IMR-90 (cell line): ENCODE measurements around the gene HLA-DPA1. TPM values are rescaled to one million over a fixed set of nuclear protein-coding genes. Genes with fewer than 3 reads are reported as not detected.

ENCODE experiments used
- ATAC-seq: fragments of 200-7000 bp; cut with Tn5 transposase; 2 replicates; pipeline ENCODE4 v1.9.1; 2020; ENCODE audit warnings: low read depth, mild to moderate bottlenecking, moderate library complexity
- BruUV-seq: library from RNA; stranded (reverse); fragments of 400-500 nt; replicated peaks from 2 replicates; lab custom pipeline; 2021; lab: Mats Ljungman, UMichigan
- CTCF ChIA-PET: fragments of 300-600 bp; formaldehyde crosslinking; extraction: SDS; loops from one replicate; lab custom pipeline; 2021; ENCODE audit warnings: antibody characterized with exemption; lab: Yijun Ruan, JAX
- POLR2A ChIA-PET: fragments of 300-600 bp; sonication (Branson Sonifier 250); formaldehyde crosslinking; loops from one replicate; lab custom pipeline; 2022; ENCODE audit warnings: antibody characterized with exemption; ENCODE audit not compliant: unreplicated experiment; lab: Charles Lee
- DNase-seq: peaks from one replicate; pipeline ENCODE4 v3.0.0; 2013
- H2AFZ ChIP-seq: replicated peaks from 2 replicates; pipeline ENCODE3; 2013; ENCODE audit warnings: low read length, mild to moderate bottlenecking; ENCODE audit not compliant: poor library complexity
- H2AK5ac ChIP-seq: 2 replicates; pipeline ENCODE4 v1.6.1; 2013; ENCODE audit warnings: low read depth, low read length, inconsistent platforms
- H2AK9ac ChIP-seq: replicated peaks from 2 replicates; pipeline ENCODE3; 2013; ENCODE audit warnings: mild to moderate bottlenecking, low read depth, low read length, moderate library complexity; ENCODE audit not compliant: poor library complexity
- H2BK120ac ChIP-seq: 2 replicates; pipeline ENCODE4 v1.6.1; 2013; ENCODE audit warnings: low read depth, low read length, inconsistent platforms
- H2BK15ac ChIP-seq: 3 replicates; pipeline ENCODE4 v1.6.1; 2013; ENCODE audit warnings: low read depth, low read length, inconsistent platforms
- H2BK20ac ChIP-seq: 2 replicates; pipeline ENCODE4 v1.6.1; 2013; ENCODE audit warnings: low read depth, mild to moderate bottlenecking, inconsistent platforms, low read length, moderate library complexity
- H2BK5ac ChIP-seq: 2 replicates; pipeline ENCODE4 v1.6.1; 2013; ENCODE audit warnings: mild to moderate bottlenecking, low read depth, low read length, inconsistent platforms; ENCODE audit not compliant: poor library complexity, severe bottlenecking
- H3K14ac ChIP-seq: replicated peaks from 2 replicates; pipeline ENCODE4 v1.6.1; 2013; ENCODE audit warnings: low read depth, low read length, inconsistent platforms
- H3K18ac ChIP-seq: 2 replicates; pipeline ENCODE4 v1.6.1; 2013; ENCODE audit warnings: low read depth, low read length, control low read depth
- H3K23ac ChIP-seq: 2 replicates; pipeline ENCODE4 v1.6.1; 2013; ENCODE audit warnings: low read depth, low read length, inconsistent platforms
- H3K27ac ChIP-seq: 2 replicates; pipeline ENCODE4 v1.5.1; 2013; ENCODE audit warnings: mild to moderate bottlenecking, control low read depth, low read length; ENCODE audit not compliant: insufficient read depth
- H3K27me3 ChIP-seq: 2 replicates; pipeline ENCODE4 v1.6.1; 2013; ENCODE audit warnings: low read length; ENCODE audit not compliant: control insufficient read depth, insufficient read depth
- H3K36me3 ChIP-seq: 2 replicates; pipeline ENCODE4 v1.6.1; 2013; ENCODE audit warnings: low read length, mixed read lengths; ENCODE audit not compliant: control insufficient read depth, insufficient read depth
- H3K4ac ChIP-seq: 2 replicates; pipeline ENCODE4 v1.6.1; 2013; ENCODE audit warnings: low read depth, low read length, inconsistent platforms
- H3K4me1 ChIP-seq: 2 replicates; pipeline ENCODE4 v1.6.1; 2013; ENCODE audit warnings: low read length, mixed read lengths; ENCODE audit not compliant: control insufficient read depth, insufficient read depth
- H3K4me2 ChIP-seq: 2 replicates; pipeline ENCODE4 v1.6.1; 2013; ENCODE audit warnings: low read depth, mild to moderate bottlenecking, control low read depth, low read length, moderate library complexity
- H3K4me3 ChIP-seq: 2 replicates; pipeline ENCODE4 v1.5.1; 2013; ENCODE audit warnings: low read depth, mild to moderate bottlenecking, control low read depth, low read length, moderate library complexity; ENCODE audit not compliant: insufficient read depth
- H3K56ac ChIP-seq: 2 replicates; pipeline ENCODE4 v1.6.1; 2013; ENCODE audit warnings: low read length, inconsistent platforms; ENCODE audit not compliant: insufficient read depth; ENCODE audit errors: extremely low read depth
- H3K79me1 ChIP-seq, 2 experiments: 2 replicates each; pipeline ENCODE4 v1.6.1; 2013; ENCODE audit warnings: low read length in 2 of 2, inconsistent platforms in 1 of 2, low read depth in 1 of 2
- H3K9ac ChIP-seq: 2 replicates; pipeline ENCODE4 v1.6.1; 2013; ENCODE audit warnings: low read depth, low read length, control low read depth
- H3K9me1 ChIP-seq: 2 replicates; pipeline ENCODE4 v1.6.1; 2013; ENCODE audit warnings: low read length, inconsistent platforms; ENCODE audit not compliant: insufficient read depth
- H3K9me3 ChIP-seq: 2 replicates; pipeline ENCODE4 v1.6.1; 2013; ENCODE audit warnings: low read length; ENCODE audit not compliant: control insufficient read depth, insufficient read depth
- H4K20me1 ChIP-seq: 2 replicates; pipeline ENCODE4 v1.6.1; 2013; ENCODE audit warnings: low read length, inconsistent platforms; ENCODE audit not compliant: insufficient read depth
- H4K5ac ChIP-seq: 2 replicates; pipeline ENCODE4 v1.6.1; 2013; ENCODE audit warnings: mild to moderate bottlenecking, low read depth, low read length, control low read depth
- H4K8ac ChIP-seq, 2 experiments: 2 replicates each; pipeline ENCODE4 v1.6.1; 2013; ENCODE audit warnings: low read depth in 2 of 2, low read length in 2 of 2, control low read depth in 1 of 2, inconsistent platforms in 1 of 2
- H4K91ac ChIP-seq: 2 replicates; pipeline ENCODE4 v1.6.1; 2013; ENCODE audit warnings: low read depth, low read length, inconsistent platforms; ENCODE audit not compliant: insufficient read depth
- CEBPB ChIP-seq: IDR thresholded peaks from 2 replicates; pipeline ENCODE4 v1.6.1; 2012; ENCODE audit warnings: low read depth, low read length, improper control_type of control experiment
- WGBS, 2 experiments: methylation state at CpG; one replicate each; pipeline versions ENCODE4 v1.1.5 to v1.1.7; 2013; ENCODE audit warnings: missing lambda C conversion rate in 2 of 2; ENCODE audit not compliant: insufficient read length in 1 of 2; ENCODE audit errors: extremely low coverage in 2 of 2; 5-methylcytosine and 5-hydroxymethylcytosine counted together
- dilution Hi-C: fragments of 300-500 bp; cut with HindIII; formaldehyde crosslinking; loops from one replicate; pipeline ENCODE4 v1.14.3; 2018; ENCODE audit warnings: low sequenced_read_pairs; ENCODE audit not compliant: unreplicated experiment
- in situ Hi-C: fragments of 300-500 bp; cut with MboI; formaldehyde crosslinking; loops from 3 replicates; pipeline ENCODE4 v1.14.3; 2019; ENCODE audit warnings: low sequenced_read_pairs, inconsistent platforms, mixed read lengths
- intact Hi-C: fragments of 100-400 bp; cut with micrococcal nuclease; formaldehyde crosslinking; loops from 2 replicates; pipeline ENCODE4 v1.10.0; 2022
- polyA plus RNA-seq, 3 experiments: library from polyadenylated mRNA; depleted of rRNA; stranded (reverse); fragments of >200 nt; gene quantifications; 2 replicates each; pipeline ENCODE4 v1.2.3, GENCODE V29; 2012; ENCODE audit warnings: low replicate concordance in 1 of 3
- total RNA-seq: library from RNA; depleted of rRNA; stranded (reverse); fragments of >200 nt; gene quantifications from 2 replicates; pipeline ENCODE4 v1.2.3, GENCODE V29; 2012

Gene HLA-DPA1
- total and polyA plus RNA-seq, 2 of the 4 experiments (the other 2 are of a cell fraction) = not detected

GRCh38 chr6:33021917-33022316 is 51.5 kb downstream of the HLA-DPA1 start:
- Histone ChIP-seq H3K9me3 (no peaks in the 10 kb centered on the region), H3K56ac (no peak overlapping the region), H3K4me1 (no peaks in the 10 kb centered on the region; the same call in 1 of the 2 replicates), H3K79me1 (no peaks in the 10 kb centered on the region), H4K91ac (no peak overlapping the region), H3K14ac (no peak overlapping the region), H3K4ac (no peak overlapping the region), H3K9ac (no peak overlapping the region), H2BK120ac (no peak overlapping the region), H3K36me3 (no peaks in the 10 kb centered on the region), H2AK5ac (no peak overlapping the region), H3K18ac (no peak overlapping the region), H2BK20ac (no peak overlapping the region), H2AFZ (no peak overlapping the region), H3K27ac (no peak overlapping the region), H4K20me1 (no peaks in the 10 kb centered on the region), H3K9me1 (no peaks in the 10 kb centered on the region), H4K5ac (no peak overlapping the region), H3K27me3 (peaks cover 30% of the 10 kb centered on the region), H4K8ac (no peak overlapping the region), H3K23ac (no peak overlapping the region), H2AK9ac (no peak overlapping the region), H2BK5ac (no peak overlapping the region), H2BK15ac (no peak overlapping the region), H3K4me3 (no peak overlapping the region), H3K4me2 (no peak overlapping the region)
- in situ Hi-C loops = no loop called here
- DNase-seq (no peak), ATAC-seq (no peak)
- BruUV-seq = no TSS peak
- ChIA-PET POLR2A (no interaction called here), CTCF (no interaction called here)
- no peak for TF ChIP-seq CEBPB
- intact Hi-C loops = no loop called here
- 100% methylated on average over 1 of the region's 11 CpGs; no CpG with 5 or more reads in 1 of the 2 experiments for WGBS, 2 experiments
- dilution Hi-C loops = no loop called here
